HepG2 (cell line): Measurements from ENCODE around the gene RPGRIP1. TPM values are rescaled to one million over a fixed set of nuclear protein-coding genes. Genes with fewer than 3 reads are reported as not detected.
A peak's percentile ranks its signal among the peaks of the same experiment; 100 is the strongest.

ENCODE experiments used
- ATAC-seq: fragments of 200-7000 bp; cut with Tn5 transposase; 3 replicates; pipeline ENCODE4 v1.9.1; 2020; ENCODE audit warnings: mild to moderate bottlenecking, moderate library complexity
- BruUV-seq: library from RNA; stranded (reverse); fragments of 400-500 nt; replicated peaks from 2 replicates; lab custom pipeline; 2021; lab: Mats Ljungman, UMichigan
- CTCF ChIA-PET: fragments of 300-600 bp; formaldehyde crosslinking; extraction: SDS; loops from one replicate; lab custom pipeline; 2021; ENCODE audit warnings: low total read pairs, inconsistent platforms, low intra/inter-chr PET ratio; lab: Yijun Ruan, JAX
- POLR2A ChIA-PET: fragments of 350-600 bp; sonication (Branson Sonifier 250); formaldehyde crosslinking; loops from one replicate; lab custom pipeline; 2020; ENCODE audit warnings: antibody characterized with exemption, inconsistent platforms; lab: Yijun Ruan, JAX
- DNase-seq: peaks from one replicate; pipeline ENCODE4 v3.0.0-alpha.2; 2015; ENCODE audit warnings: low spot score
- FAIRE-seq: peaks from 3 replicates; lab custom pipeline; 2011; peaks lifted over from hg19 to GRCh38; lab: Jason Lieb, UNC
- H2AFZ ChIP-seq: one replicate; pipeline ENCODE4 v1.6.1; 2011; ENCODE audit warnings: low read length, inconsistent platforms
- H3K27ac ChIP-seq: fragments of 300-600 bp; 3 replicates; pipeline ENCODE4 v1.8.0; 2011; ENCODE audit warnings: mixed run types, mild to moderate bottlenecking, mixed read lengths, low read length, inconsistent platforms; ENCODE audit not compliant: insufficient read depth; ENCODE audit errors: extremely low read length
- H3K27me3 ChIP-seq, 2 experiments: fragments of 200-600 bp in 1 of 2; 2 replicates in 1 of 2; 3 replicates in 1 of 2; pipeline versions ENCODE4 v1.6.0 to v1.8.0; 2011; ENCODE audit warnings: low read length in 2 of 2, mild to moderate bottlenecking in 2 of 2, moderate library complexity in 2 of 2, inconsistent platforms in 1 of 2; ENCODE audit not compliant: insufficient read depth in 2 of 2, control insufficient read depth in 1 of 2
- H3K36me3 ChIP-seq, 2 experiments: fragments of 200-600 bp in 1 of 2; replicated peaks in 1 of 2; 2 replicates in 1 of 2; 3 replicates in 1 of 2; pipeline versions ENCODE4 v1.5.1 to v1.8.0; 2011; ENCODE audit warnings: low read length in 2 of 2, inconsistent platforms in 1 of 2; ENCODE audit not compliant: insufficient read depth in 2 of 2, control insufficient read depth in 1 of 2
- H3K4me1 ChIP-seq: 2 replicates; pipeline ENCODE4 v1.5.1; 2012; ENCODE audit warnings: low read length, inconsistent platforms; ENCODE audit not compliant: insufficient read depth
- H3K4me2 ChIP-seq: 2 replicates; pipeline ENCODE4 v1.6.0; 2011; ENCODE audit warnings: low read depth, low read length, inconsistent platforms
- H3K4me3 ChIP-seq, 3 experiments: fragments of 200-600 bp in 1 of 3; sonication (generic), shearing (Covaris generic) in 1 of 3; replicated peaks in 1 of 3; 2 replicates each; pipeline ENCODE4 v1.5.1; 2011 to 2016; ENCODE audit warnings: low read length in 3 of 3, inconsistent platforms in 2 of 3, low read depth in 2 of 3, mild to moderate bottlenecking in 2 of 3, control low read depth in 1 of 3, mixed read lengths in 1 of 3; ENCODE audit not compliant: insufficient read depth in 1 of 3
- H3K79me2 ChIP-seq: one replicate; pipeline ENCODE4 v1.6.1; 2011; ENCODE audit warnings: low read length, inconsistent platforms; ENCODE audit not compliant: insufficient read depth
- H3K9ac ChIP-seq: 2 replicates; pipeline ENCODE4 v1.6.0; 2011; ENCODE audit warnings: mild to moderate bottlenecking, low read depth, low read length, inconsistent platforms; ENCODE audit not compliant: insufficient read depth
- H3K9me3 ChIP-seq: 2 replicates; pipeline ENCODE4 v1.5.1; 2012; ENCODE audit warnings: mild to moderate bottlenecking, low read length
- H4K20me1 ChIP-seq: 2 replicates; pipeline ENCODE4 v1.6.0; 2011; ENCODE audit warnings: inconsistent platforms, mild to moderate bottlenecking, low read length, moderate library complexity; ENCODE audit not compliant: insufficient read depth
- AGO2 ChIP-seq: fragments of 200-400 bp; formaldehyde crosslinking; optimal IDR thresholded peaks from 2 replicates; pipeline ENCODE3; 2017; ENCODE audit warnings: mild to moderate bottlenecking, low read depth, low read length, moderate library complexity
- POLR2A ChIP-seq, 2 experiments: IDR thresholded peaks; 2 replicates each; pipeline ENCODE4 v1.6.1; 2011; ENCODE audit warnings: low read depth in 2 of 2, low read length in 2 of 2, mild to moderate bottlenecking in 1 of 2, moderate library complexity in 1 of 2; ENCODE audit not compliant: insufficient read depth in 1 of 2
- POLR2AphosphoS2 ChIP-seq: IDR thresholded peaks from 2 replicates; pipeline ENCODE4 v1.6.1; 2011; ENCODE audit warnings: low read depth, low read length, improper control_type of control experiment
- RBM22 ChIP-seq: fragments of 200-400 bp; formaldehyde crosslinking; optimal IDR thresholded peaks from 2 replicates; pipeline ENCODE3; 2017; ENCODE audit warnings: mild to moderate bottlenecking, low read length, moderate library complexity
- SSRP1 ChIP-seq: IDR thresholded peaks from 2 replicates; pipeline ENCODE4 v1.6.1; 2016; ENCODE audit warnings: control low read depth
- TOPORS ChIP-seq: sonication (generic); formaldehyde crosslinking; IDR thresholded peaks from 2 replicates; pipeline ENCODE4 v1.8.0; 2023; ENCODE audit warnings: mild to moderate bottlenecking, missing genetic modification reagents
- ZFP36L1 ChIP-seq: sonication (generic); formaldehyde crosslinking; IDR thresholded peaks from 2 replicates; pipeline ENCODE4 v1.8.0; 2022; ENCODE audit warnings: mild to moderate bottlenecking, missing genetic modification reagents, moderate library complexity
- ZKSCAN1 ChIP-seq: fragments of 150-350 bp; IDR thresholded peaks from 2 replicates; pipeline ENCODE4 v1.6.1; 2014; ENCODE audit warnings: low read length
- ZNF891 ChIP-seq: sonication (generic); formaldehyde crosslinking; IDR thresholded peaks from 2 replicates; pipeline ENCODE4 v1.5.0; 2020; ENCODE audit warnings: mild to moderate bottlenecking, missing genetic modification reagents
- WGBS: methylation state at CpG from one replicate; pipeline ENCODE4 v1.1.6; 2017; ENCODE audit warnings: low lambda C conversion rate; 5-methylcytosine and 5-hydroxymethylcytosine counted together
- in situ Hi-C: cut with HindIII; loops from 2 replicates; pipeline ENCODE4 v1.10.0; 2017; ENCODE audit warnings: low pct_unique_long_range_greater_than_20kb; ENCODE audit not compliant: extremely low pct_ligation_motif_present
- intact Hi-C: fragments of 100-400 bp; cut with micrococcal nuclease; formaldehyde crosslinking; loops from one replicate; pipeline ENCODE4 v1.10.0; 2022; ENCODE audit not compliant: unreplicated experiment
- polyA plus RNA-seq, 8 experiments: library from polyadenylated mRNA; depleted of rRNA in 3 of 8; stranded (reverse) in 7 of 8; unstranded in 1 of 8; fragments of >200 nt; fragmentation: Illumina TruSeq in 4 of 8; extraction: Trizol in 4 of 8; gene quantifications; 2 replicates each; pipeline versions ENCODE4 v1.2.1 to v1.2.3, GENCODE V29; 2011 to 2016; ENCODE audit warnings: low read depth in 4 of 8, missing spikeins in 1 of 8, mixed read lengths in 1 of 8; ENCODE audit not compliant: insufficient read depth in 1 of 8
- total RNA-seq, 5 experiments: library from RNA; depleted of rRNA; stranded (reverse); fragments of >200 nt; fragmentation: Illumina TruSeq; extraction: Trizol; gene quantifications; 2 replicates each; pipeline ENCODE4 v1.2.3, GENCODE V29; 2016; ENCODE audit warnings: low read depth in 1 of 5
- TF ChIP-seq, protein P1 (sequence below): sonication (generic); formaldehyde crosslinking; IDR thresholded peaks from 2 replicates; pipeline ENCODE4 v1.4.0; 2020; ENCODE audit warnings: missing genetic modification reagents

RPGRIP1 gene
- total and polyA plus RNA-seq, 2 of the 13 experiments (the other 11 are each of a cell fraction or from before 2014, with no cell fraction given) = 0.13 to 1.1 TPM

DNA sequence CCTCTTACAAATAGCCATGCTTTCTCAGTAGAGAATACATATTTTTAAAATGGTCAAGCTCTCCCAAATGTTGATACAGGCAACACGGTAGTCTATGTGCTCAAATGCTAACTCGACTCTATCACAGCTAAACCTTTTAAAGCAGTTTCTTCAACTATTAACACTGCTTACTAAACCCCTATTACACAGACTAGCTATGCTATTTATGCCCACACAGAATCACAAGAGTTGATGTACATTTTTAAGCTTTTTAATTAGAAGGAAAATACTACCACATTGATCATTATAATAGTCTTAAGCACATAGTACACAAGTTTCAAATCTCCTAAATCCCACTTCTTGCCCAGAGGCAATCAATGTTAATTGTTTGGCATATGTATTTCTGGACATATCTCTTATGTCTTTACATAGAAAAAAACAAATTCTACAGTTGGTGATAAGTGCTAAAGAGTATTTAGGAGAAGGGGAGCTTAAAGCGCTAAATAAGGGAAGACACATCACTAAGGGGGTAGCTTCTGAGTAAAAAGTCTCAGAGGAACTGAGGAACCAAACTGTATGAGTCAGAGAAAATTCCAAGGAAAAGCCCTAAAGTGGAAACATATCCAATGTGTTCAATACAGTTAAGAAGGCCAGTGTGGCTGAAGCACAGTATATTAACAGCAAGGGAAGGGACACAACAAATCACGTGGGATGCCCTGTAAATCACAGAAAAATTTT, 24.3 kb upstream of the RPGRIP1 start:
- H3K27ac ChIP-seq = no peak overlapping the region
- peaks cover 98% of the 10 kb centered on the region for H3K79me2 ChIP-seq
- H3K4me2 ChIP-seq = peak overlapping the region; percentile 0; the same call in 1 of the 2 replicates
- H2AFZ ChIP-seq = no peak overlapping the region
- intact Hi-C loops = no loop called here
- H3K4me1 ChIP-seq = peaks cover 59% of the 10 kb centered on the region
- in situ Hi-C loops = no loop called here
- POLR2A ChIA-PET = interaction anchor here (1.0 to 5.0 kb wide), 5 partner anchors 10 to 54 kb away, joined by 3 to 68 read pairs (median 11); no protein-coding TSS in a partner anchor
- H3K27me3 ChIP-seq = no peaks in the 10 kb centered on the region; a peak in 1 of 5 replicates
- peaks cover 27 to 88% of the 10 kb centered on the region in 2 experiments for H3K36me3 ChIP-seq
- FAIRE-seq = no peak
- no peaks in the 10 kb centered on the region for H3K9me3 ChIP-seq
- WGBS = 90% methylated on average over 4 of the region's 4 CpGs
- TF ChIP-seq, protein P1, sequence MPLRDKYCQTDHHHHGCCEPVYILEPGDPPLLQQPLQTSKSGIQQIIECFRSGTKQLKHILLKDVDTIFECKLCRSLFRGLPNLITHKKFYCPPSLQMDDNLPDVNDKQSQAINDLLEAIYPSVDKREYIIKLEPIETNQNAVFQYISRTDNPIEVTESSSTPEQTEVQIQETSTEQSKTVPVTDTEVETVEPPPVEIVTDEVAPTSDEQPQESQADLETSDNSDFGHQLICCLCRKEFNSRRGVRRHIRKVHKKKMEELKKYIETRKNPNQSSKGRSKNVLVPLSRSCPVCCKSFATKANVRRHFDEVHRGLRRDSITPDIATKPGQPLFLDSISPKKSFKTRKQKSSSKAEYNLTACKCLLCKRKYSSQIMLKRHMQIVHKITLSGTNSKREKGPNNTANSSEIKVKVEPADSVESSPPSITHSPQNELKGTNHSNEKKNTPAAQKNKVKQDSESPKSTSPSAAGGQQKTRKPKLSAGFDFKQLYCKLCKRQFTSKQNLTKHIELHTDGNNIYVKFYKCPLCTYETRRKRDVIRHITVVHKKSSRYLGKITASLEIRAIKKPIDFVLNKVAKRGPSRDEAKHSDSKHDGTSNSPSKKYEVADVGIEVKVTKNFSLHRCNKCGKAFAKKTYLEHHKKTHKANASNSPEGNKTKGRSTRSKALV = 0 out of 2 replicates have a peak, but pooled peaks have one; percentile 29
- TF ChIP-seq ZFP36L1 (CRISPR knock-in tag) (0 out of 2 replicates have a peak, but pooled peaks have one; percentile 16), RBM22 (peak; percentile 69), POLR2A (IDR thresholded peaks at IDR 0.05; ENCODE audit: insufficient read depth in 1 of 2, low read depth in 2 of 2, low read length in 2 of 2) (peak in 1 of 2 experiments; percentile 5; a peak in 2 of 4 replicates), ZKSCAN1 (no peak), POLR2AphosphoS2 (peak; percentile 92), AGO2 (peak; percentile 10), SSRP1 (CRISPR knock-in tag) (0 out of 2 replicates have a peak, but pooled peaks have one; percentile 61), ZNF891 (CRISPR knock-in tag) (no peak), TOPORS (0 out of 2 replicates have a peak, but pooled peaks have one; percentile 27)
- BruUV-seq = TSS peak; percentile 1
- no peak for DNase-seq
- ATAC-seq = peak; percentile 5
- no peak overlapping the region for H3K9ac ChIP-seq
- CTCF ChIA-PET = no interaction called here
- H4K20me1 ChIP-seq = peaks cover 97% of the 10 kb centered on the region
- H3K4me3 ChIP-seq = no peak overlapping the region
